HFF-Myc (cell line): ENCODE data around the gene FHL3.
"Not testable (repeated sequence)": the region's sequence is repeated elsewhere in the genome, so short reads cannot be mapped to it uniquely, and the experiment has no call there.

ENCODE experiments used
- DNase-seq: peaks from one replicate; pipeline ENCODE4 v3.0.0-alpha.2; 2011; ENCODE audit warnings: low read depth; ENCODE audit errors: extremely low read depth
- H3K4me3 ChIP-seq: replicated peaks from 2 replicates; pipeline ENCODE4 v1.5.1; 2011; ENCODE audit warnings: low read depth, mild to moderate bottlenecking, control low read depth, low read length
- TF ChIP-seq, protein P1 (sequence below): IDR thresholded peaks from 2 replicates; pipeline ENCODE4 v1.5.1; 2012; ENCODE audit warnings: mild to moderate bottlenecking, low read depth, low read length, control low read depth; ENCODE audit errors: missing control alignments

FHL3 gene

DNA sequence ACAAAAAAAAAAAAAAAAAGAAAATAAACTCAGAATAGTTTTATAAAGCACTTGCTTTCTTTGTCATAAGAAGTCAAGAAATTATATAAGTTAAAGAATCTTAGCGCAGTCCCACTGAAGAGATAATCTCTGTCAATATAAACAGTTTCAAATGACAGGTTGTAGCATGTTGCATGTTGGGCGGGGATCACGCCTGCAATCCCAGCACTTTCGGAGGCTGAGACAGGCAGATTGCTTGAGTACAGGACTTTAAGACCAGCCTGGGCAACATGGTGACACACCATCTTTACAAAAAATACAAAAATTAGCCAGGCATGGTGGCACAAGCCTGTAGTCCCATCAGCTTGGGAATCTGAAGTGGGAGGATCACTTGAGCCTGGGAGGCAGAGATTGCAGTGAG, 40.0 kb downstream of the FHL3 start:
- TF ChIP-seq, protein P1, sequence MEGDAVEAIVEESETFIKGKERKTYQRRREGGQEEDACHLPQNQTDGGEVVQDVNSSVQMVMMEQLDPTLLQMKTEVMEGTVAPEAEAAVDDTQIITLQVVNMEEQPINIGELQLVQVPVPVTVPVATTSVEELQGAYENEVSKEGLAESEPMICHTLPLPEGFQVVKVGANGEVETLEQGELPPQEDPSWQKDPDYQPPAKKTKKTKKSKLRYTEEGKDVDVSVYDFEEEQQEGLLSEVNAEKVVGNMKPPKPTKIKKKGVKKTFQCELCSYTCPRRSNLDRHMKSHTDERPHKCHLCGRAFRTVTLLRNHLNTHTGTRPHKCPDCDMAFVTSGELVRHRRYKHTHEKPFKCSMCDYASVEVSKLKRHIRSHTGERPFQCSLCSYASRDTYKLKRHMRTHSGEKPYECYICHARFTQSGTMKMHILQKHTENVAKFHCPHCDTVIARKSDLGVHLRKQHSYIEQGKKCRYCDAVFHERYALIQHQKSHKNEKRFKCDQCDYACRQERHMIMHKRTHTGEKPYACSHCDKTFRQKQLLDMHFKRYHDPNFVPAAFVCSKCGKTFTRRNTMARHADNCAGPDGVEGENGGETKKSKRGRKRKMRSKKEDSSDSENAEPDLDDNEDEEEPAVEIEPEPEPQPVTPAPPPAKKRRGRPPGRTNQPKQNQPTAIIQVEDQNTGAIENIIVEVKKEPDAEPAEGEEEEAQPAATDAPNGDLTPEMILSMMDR, result no peak
- DNase-seq, result no peak
- no peak overlapping the region for H3K4me3 ChIP-seq

DNA sequence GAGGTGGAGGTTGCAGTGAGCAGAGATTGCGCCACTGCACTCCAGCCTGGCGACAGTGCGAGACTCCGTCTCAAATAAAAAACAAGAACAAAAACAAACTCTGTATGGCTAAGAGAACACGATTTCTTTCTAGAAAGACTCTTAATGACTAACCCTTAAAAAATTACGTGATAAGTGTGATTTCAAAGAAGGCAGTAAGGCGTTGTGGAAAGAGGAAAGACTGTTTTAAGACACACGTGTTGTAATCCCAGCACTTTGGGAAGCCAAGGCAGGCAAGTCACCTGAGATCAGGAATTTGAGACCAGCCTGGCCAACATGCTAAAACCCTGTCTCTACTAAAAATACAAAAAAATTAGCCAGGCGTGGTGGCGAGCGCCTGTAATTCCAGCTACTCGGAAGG, 41.2 kb downstream of the FHL3 start:
- H3K4me3 ChIP-seq, DNase-seq: not testable (repeated sequence)

DNA sequence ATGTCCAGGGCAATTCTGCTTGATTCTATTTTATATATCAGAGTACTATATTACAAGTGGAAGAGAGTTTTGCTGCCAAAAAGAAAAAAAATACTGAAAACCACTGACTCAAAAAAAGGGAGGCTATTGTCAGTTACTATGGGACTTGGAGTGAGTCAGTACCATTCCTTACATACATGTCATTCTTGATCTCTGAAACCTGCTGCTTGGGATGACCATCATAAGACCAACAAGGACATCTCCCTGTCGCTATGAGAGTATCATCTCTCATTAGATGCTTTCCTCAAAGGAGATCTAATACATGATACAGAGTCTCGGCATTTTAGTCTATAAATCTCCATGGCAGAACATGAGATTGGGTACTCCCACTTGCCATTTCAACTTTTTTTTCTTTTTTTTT, 46.6 kb downstream of the FHL3 start:
- no peak for DNase-seq
- TF ChIP-seq, protein P1, result no peak
- H3K4me3 ChIP-seq, result no peak overlapping the region

DNA sequence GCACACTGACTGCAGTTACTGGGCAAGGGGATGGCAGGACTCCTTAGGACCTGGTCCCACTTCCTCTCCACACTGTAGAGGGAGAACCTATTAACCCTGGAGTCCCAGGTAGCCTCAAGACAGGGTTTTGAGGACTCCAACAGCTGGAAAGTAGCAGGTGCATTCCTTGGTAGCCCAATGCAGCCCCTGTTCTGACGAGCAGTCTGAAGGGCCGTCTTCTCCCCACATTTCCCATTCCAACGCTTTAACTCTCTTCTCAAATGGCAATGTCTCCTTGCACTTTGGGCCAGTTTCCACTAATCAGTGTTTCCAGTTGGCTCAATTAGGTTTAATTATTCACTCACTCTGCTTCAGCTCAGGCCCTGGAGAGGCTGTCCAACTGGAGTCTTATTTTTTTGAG, 49.6 kb downstream of the FHL3 start:
- TF ChIP-seq, protein P1, result no peak
- no peak overlapping the region for H3K4me3 ChIP-seq
- no peak for DNase-seq

DNA sequence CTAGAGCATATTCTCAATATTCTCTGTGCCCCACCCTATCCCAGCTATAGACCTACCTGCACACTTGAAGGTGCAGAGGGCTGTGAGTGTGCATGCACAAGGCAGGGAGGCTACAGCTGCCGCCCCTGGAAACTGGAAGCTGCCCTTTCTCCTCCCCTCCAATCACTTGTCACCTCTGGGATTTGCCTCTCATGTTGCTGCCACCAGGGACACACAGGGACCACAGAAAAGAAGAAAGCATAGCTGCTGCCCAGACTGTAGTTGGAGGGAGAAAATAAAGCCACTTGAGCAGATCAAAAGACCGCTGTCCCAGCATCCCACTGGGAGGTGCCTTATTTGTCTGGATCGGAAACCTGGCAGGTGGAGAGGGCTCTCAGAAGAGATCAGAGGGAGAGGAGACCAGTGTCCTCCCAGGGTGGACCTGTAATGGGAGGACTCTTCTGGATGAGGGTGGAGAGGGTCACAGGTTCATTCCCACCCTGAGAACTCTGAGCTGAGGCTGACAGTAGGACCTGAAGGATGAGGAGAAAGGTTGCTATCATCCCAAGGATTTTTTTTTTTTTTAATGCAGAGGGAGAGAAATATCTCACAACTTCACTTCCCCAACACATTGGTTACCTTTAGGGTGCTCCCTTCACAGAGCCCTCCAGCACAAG, 50.9 kb downstream of the FHL3 start:
- TF ChIP-seq, protein P1, result no peak
- no peak for DNase-seq
- no peak overlapping the region for H3K4me3 ChIP-seq

DNA sequence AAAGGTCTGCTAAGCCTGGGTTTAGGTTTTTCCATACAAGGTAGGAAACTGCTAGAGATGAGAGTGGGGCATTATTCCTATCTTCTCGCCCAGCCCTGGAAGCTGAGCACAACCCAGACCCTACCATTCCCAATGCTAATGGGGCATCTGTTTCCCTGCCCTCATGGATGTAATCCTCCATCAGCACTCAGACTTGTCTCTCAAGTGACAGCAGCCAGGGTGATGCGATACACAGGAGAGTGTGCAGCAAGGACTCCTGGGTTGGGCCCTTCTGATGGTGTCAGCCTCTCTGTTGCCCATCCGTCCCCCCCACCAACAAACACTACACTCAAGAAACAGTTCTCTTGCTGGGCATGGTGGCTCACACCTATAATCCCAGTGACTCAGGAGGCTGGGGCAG, 52.6 kb downstream of the FHL3 start:
- TF ChIP-seq, protein P1, result no peak
- H3K4me3 ChIP-seq, result no peak overlapping the region

DNA sequence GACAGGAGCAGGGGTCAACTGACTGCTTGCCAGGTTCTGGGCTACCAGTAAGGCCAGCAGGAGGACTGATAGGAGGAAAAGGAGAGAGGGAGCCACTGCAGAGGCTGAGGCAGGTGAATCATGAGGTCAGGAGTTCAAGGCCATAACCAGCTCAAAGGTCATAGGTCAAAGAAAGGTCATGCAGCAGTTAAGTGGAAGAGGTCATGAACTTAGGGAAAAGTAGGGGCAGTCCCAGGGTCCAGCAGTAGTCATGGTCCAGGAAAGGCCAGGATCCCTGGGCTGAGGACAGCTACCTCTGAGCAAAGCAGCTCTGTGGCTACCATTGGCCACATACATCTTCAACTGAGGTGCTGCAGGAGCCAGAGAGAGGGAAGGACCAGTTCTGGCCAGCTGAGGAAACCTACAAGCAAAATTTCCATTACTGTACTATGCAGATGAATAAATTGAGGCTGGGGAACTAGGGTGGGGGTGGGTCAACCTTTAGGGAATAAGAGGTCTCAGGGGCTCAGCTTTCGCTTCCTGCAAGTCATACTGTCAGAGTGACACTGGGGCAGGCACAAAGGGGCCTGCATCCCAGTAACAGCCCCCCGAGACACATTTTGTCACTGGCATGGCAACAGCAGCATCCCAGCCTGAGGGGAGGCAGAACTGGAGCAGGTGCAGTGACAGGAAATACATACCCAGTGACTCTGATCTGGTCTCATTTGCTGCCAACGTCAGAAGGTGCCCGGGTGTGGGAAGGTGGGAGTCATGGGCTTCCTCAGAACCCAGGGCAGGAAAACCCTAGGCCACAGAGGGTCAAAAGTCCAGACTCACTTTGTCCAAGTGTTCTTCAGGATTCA, 53.3 kb downstream of the FHL3 start:
- DNase-seq, result no peak
- TF ChIP-seq, protein P1, result no peak
- no peak overlapping the region for H3K4me3 ChIP-seq

More for the DNA sequence above, 52.6 kb downstream of the FHL3 start:
- no peak for DNase-seq
